Middle frontal gyrus (tissue), 1 donor: ENCODE data around the gene OTOP1.
"Not testable (repeated sequence)": the region's sequence is repeated elsewhere in the genome, so short reads cannot be mapped to it uniquely, and the experiment has no call there.

Experiments used
- DNase-seq: peaks from one replicate; pipeline ENCODE4 v3.0.0-alpha.2; 2015; ENCODE audit warnings: low spot score; ENCODE audit errors: extremely low spot score

Gene OTOP1

GRCh38 chr4:4233610-4234009 lies 6.9 kb upstream of the OTOP1 start:
- no peak for DNase-seq

- DNase-seq: no peak
Observed at GRCh38 chr4:4228356-4228668, 1.6 kb upstream of the OTOP1 start.

- DNase-seq: no peak
Observed at GRCh38 chr4:4227510-4228355, 1.0 kb upstream of the OTOP1 start.

- DNase-seq: no peak
Observed at GRCh38 chr4:4225915-4226605, 669 bp downstream of the OTOP1 start.

- DNase-seq: no peak
Observed at GRCh38 chr4:4217113-4217512, 9.6 kb downstream of the OTOP1 start.

GRCh38 chr4:4216648-4217047 lies 10.1 kb downstream of the OTOP1 start:
- no peak for DNase-seq

GRCh38 chr4:4213674-4214073 lies 13.1 kb downstream of the OTOP1 start:
- DNase-seq: not testable (repeated sequence)

- no peak for DNase-seq
Observed at GRCh38 chr4:4206204-4206603, 20.5 kb downstream of the OTOP1 start.

GRCh38 chr4:4204401-4204745 lies 22.4 kb downstream of the OTOP1 start:
- no peak for DNase-seq

GRCh38 chr4:4203688-4204400 lies 22.9 kb downstream of the OTOP1 start:
- no peak for DNase-seq

- DNase-seq: no peak
Observed at GRCh38 chr4:4202510-4202909, 24.2 kb downstream of the OTOP1 start.

GRCh38 chr4:4200624-4201023 lies 26.1 kb downstream of the OTOP1 start:
- no peak for DNase-seq

GRCh38 chr4:4195354-4195753 lies 31.4 kb downstream of the OTOP1 start:
- DNase-seq: no peak

GRCh38 chr4:4188557-4188956 lies 38.2 kb downstream of the OTOP1 start:
- DNase-seq: not testable (repeated sequence)

- DNase-seq: no peak
Observed at GRCh38 chr4:4185528-4185927, 41.2 kb downstream of the OTOP1 start.

- no peak for DNase-seq
Observed at GRCh38 chr4:4182835-4183568, 43.7 kb downstream of the OTOP1 start.

- DNase-seq: no peak
Observed at GRCh38 chr4:4170596-4171150, 56.1 kb downstream of the OTOP1 start.

GRCh38 chr4:4167981-4168780 lies 58.5 kb downstream of the OTOP1 start:
- DNase-seq: not testable (repeated sequence)

- DNase-seq: not testable (repeated sequence)
Observed at GRCh38 chr4:4166986-4167385, 59.7 kb downstream of the OTOP1 start.

GRCh38 chr4:4165701-4166392 lies 60.9 kb downstream of the OTOP1 start:
- not testable (repeated sequence) for DNase-seq
